COLO668 (cell line): ENCODE measurements around the gene KRT83.
A peak's percentile ranks its signal among the peaks of the same experiment; 100 is the strongest.
"Not testable (repeated sequence)": the region's sequence is repeated elsewhere in the genome, so short reads cannot be mapped to it uniquely, and the experiment has no call there.

Experiments
- DNase-seq: peaks from one replicate; lab custom pipeline; 2025; ENCODE audit not compliant: unreplicated experiment; lab: John Stamatoyannopoulos, UW

The KRT83 gene

DNA sequence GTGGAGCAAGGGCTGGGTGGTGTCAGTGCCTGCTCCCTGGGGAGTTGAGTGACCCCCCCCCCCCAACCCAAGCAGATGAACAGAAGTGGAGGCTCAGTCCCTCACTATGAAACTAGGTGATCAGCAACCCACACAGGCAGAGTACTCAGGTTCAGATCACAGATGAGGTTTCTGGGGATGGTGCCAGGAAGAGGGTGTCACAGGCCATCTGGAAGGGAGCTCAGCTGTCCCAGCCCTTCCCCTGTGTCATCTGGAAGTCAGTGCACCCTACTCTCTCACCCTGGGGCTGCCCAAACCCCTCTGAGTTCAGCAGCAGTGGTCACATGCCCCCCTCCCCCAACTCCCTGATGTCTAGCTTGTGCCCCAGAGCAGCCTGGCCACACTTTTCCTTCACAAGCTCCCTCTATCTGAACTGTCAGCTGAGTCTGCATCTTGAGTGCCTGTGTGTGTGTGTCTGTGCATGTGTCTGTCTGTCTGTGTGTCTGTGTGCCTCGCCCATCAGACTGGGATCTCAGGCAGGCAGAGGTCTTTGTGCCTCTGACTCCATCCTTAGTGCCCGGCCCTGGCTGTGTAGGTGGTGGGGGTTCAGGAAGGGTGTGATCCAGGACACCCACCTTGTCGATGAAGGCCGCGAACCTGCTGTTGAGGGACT, 30.6 kb downstream of the KRT83 start:
- DNase-seq: not testable (repeated sequence)

GRCh38 chr12:52287816-52288805, 33.1 kb downstream of the KRT83 start:
- not testable (repeated sequence) for DNase-seq

GRCh38 chr12:52286857-52287785, 34.1 kb downstream of the KRT83 start:
- not testable (repeated sequence) for DNase-seq

DNA sequence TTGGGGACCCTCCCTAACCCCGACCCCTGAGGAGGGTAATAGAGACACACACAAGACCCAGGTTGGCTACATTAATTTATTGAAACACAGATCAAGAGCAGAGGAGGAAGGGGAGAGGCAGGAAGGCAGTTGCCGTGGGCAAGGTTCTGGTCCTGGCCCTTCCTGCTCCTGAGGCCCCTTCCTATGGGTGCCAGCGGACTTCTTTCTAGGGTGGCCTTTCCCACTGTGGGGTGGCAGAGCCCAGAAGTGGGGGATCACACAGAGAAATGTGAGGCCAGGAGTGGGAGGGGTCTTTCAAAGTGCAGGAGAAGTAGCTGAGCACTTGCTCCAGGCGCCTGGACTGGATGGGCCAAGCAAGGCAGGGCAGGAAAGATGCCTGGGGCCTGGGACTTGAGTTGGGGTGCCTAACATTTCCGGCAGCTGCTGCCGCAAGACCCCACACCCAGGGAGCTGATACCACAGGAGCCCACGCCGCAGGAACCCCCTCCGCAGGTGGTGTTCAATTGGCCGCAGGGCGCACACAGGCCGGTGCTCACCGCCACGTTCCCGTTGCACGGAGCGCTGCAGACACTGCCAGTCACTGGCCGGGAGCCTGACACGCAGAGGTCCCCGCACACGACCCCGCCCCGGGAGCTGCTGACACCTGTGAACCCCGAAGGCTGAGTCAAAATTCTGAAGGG, 35.2 kb downstream of the KRT83 start:
- no peak for DNase-seq

- DNase-seq: no peak
Measured at GRCh38 chr12:52285172-52285745, 35.9 kb downstream of the KRT83 start.

- DNase-seq: no peak
Measured at GRCh38 chr12:52284562-52285171, 36.5 kb downstream of the KRT83 start.

DNA sequence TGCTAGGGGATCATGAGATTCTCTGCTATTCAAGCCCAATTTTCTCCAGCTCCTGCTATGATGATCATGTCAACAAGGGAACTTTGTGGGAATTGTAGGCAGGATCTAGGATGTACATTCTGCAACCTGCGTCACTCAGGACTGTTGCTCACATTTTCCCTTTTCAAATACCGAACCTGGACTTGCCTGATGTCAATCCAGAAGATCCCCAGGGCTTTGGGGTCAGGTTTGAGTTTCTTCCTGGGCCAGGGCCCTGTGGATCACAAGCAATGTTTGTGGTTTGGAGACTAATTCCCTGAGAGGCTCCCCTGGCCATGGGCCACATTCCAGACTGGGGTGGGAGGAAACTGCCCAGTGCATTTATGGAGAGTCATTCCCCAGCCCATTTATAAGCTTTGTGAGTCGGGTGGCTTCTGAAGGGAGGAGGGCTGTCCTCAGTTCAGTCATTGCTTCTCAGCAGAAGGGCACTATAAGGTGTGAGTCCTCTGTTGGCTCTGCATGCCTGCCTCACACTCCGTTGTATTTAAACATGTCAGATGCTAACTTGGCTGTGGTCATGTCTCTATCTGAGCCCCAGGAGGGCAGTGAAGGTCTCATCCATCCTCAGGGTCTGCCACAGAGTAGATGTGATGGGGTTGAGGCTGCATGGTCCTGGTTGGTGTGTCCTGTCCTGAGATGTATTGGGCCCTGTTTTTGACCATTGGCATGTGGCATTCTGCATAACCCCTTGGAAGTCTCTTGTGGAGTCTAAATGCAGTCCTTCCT, 40.2 kb downstream of the KRT83 start:
- no peak for DNase-seq

DNA sequence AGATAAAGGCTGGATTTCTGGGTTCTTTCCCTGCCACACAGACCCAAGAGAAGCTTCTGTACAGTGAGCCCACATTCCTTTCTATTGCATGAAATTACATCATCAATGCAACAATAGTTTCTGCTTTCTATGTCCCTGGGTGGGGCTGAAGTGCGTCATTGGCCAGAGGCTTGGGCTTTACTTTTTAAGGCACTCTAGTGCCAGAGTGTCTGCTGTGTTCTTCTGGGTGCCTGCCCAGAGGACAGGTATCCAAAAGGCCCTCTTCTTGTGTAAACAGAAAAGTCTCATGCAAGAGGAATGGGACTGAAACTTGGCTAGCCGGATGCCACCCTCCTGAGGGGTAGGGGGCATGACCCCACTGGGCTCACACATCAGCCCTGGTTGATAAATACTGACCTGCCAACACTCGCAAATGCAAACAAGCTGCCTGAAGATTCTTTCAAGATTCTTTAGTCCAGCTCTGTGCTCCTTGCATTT, 40.8 kb downstream of the KRT83 start:
- DNase-seq: no peak

DNA sequence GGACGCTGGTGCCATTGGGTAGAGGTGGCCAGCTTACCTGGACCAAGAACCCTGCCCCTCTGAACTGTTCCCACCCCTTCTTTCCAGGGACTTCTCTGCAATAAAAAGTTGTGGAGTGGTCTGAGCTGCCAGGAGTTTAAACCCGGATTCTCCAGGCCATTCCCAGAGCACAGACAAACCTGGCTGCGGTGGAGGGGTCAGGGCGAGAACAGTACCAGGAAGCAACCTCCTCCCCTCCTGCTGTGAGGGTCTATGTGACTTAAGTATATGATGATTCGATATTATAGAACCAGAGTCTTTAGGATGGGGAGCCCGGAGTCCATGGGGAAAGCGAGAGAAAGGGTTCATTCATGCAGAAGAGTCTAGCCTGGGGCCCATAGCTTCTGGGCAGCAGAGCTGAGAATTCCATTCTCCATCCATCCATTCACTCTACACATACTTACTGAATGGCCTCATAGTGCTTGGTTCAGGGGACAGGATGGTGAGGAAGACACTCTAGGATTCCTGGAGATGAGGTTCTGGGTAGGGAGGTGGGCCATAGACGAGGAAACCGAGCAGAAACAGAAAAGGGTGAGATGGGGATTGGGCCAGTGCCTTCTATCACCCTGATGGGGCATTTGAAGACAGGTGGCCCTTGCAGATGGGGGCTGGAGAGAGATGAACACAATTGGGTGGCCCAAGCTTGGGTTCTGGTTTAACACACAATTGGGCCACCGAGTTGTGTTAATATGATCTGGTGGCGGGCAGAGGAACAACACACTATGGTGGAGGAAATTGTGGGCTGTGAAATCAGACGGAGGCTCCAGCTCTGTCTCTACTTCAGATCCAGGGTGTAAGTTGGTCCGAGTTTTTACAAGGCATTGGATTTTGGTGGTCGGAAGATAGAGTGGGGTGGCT, 41.5 kb downstream of the KRT83 start:
- no peak for DNase-seq

GRCh38 chr12:52278575-52279421, 42.4 kb downstream of the KRT83 start:
- peak; percentile 67 for DNase-seq

DNA sequence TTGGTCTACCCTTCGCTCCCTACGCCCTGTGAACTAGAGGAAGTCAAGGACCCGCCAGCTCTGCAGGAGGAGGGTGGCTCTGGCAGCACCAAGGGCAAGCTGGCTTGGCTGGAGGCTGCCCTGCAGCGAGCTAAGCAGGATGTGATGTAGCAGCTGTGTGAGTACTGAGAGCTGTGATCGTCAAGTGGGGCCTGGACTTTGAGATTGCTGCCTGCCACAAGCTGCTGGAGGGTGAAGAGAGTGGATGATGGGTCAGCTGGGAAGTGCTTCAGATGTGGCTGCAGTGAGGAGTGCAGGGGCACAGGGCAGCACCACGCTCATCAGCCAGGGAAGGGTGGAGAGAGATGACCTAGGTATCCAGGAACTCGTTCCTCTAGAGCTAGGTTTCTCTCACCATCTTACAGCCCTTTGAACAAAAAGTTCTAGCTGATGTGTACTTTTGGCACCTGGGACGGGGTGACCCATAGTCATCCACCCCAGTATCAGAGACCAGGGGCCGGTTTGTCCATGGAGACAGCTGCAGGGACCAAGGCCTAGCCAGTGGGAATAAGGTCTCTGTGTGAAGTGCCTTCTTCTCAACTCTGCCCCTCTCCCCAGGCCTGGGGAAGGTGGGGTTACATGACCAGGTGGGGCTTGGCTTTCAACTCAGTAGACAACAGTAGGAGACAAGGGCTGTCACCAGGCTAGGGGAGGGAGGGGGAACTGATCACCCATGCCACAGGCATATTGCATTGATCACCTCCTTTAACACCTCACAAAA, 43.5 kb downstream of the KRT83 start:
- peak; percentile 31 for DNase-seq

DNA sequence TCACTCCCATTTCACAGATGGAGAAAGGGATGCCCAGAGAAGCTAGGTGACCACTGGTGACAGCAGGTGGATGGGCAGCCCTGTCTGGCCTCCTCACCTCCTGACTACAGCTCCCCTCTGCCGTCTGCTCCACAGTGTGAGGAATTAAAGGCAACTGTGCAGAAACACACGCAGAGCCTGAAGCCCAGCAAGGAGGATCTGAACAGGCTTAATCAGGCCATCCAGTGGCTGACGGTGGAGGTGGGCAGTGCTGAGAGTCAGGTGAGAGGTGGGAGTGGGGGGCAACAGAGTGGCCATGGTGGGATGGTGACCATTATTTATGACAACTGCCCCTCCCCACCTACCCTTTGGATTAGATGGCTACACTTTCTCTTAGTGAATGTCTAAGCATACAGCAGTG, 45.5 kb downstream of the KRT83 start:
- no peak for DNase-seq

- no peak for DNase-seq
Measured at GRCh38 chr12:52274521-52275120, 46.6 kb downstream of the KRT83 start, which contains the start of gene KRT86. TSS of gene KRT86 (plus strand) at chr12:52274645. CDS start at chr12:52301917, 27,272 bp downstream.

GRCh38 chr12:52271158-52271557, 50.0 kb downstream of the KRT83 start:
- DNase-seq: no peak

DNA sequence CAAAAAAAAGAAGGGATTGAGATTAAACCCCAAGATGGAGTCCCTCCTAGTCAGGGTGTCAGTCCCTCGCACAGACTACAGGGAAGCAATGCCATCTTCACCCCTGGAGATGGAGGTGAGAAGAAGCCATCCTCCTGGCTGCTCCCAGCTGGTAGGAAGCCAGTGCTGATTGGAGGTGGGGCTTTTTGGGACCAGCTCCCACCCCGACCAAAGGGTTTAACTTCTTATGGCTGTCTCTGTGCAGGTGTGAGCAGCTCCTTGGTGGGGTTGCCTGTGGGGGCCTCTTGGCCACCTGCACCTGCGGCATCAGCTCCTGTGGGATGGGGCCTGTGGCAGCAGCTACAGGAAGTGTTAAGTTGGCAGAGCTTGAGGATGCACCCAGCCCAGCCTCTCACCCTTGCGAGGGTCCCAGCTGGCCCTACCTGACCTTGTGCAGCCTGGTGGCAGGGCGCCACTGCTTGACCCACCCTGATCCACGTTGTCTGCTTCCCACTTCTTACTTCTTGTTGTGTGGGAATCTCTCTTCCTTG, 50.6 kb downstream of the KRT83 start:
- DNase-seq: no peak
